Colonic mucosa (tissue), 4 donors: Measurements from ENCODE around the gene ACR. TPM values are rescaled to one million over a fixed set of nuclear protein-coding genes. Genes with fewer than 3 reads are reported as not detected.

Source experiments
- DNase-seq: peaks from one replicate; pipeline ENCODE4 v3.0.0-alpha.2; 2020
- H3K27ac ChIP-seq: fragments of 200-600 bp; one replicate; pipeline ENCODE4 v1.8.0; 2021
- H3K27me3 ChIP-seq: fragments of 200-600 bp; one replicate; pipeline ENCODE4 v1.8.0; 2021
- H3K36me3 ChIP-seq: fragments of 200-600 bp; one replicate; pipeline ENCODE4 v1.8.0; 2021
- H3K4me1 ChIP-seq: fragments of 200-600 bp; one replicate; pipeline ENCODE4 v1.8.0; 2021; ENCODE audit warnings: mild to moderate bottlenecking
- H3K4me3 ChIP-seq: fragments of 200-600 bp; one replicate; pipeline ENCODE4 v1.8.0; 2021
- H3K9ac ChIP-seq, 2 donors: one replicate each; pipeline ENCODE4 v1.7.0; 2013; ENCODE audit warnings: control low read depth in 2 of 2, low read depth in 2 of 2, low read length in 2 of 2
- H3K9me3 ChIP-seq: fragments of 200-600 bp; one replicate; pipeline ENCODE4 v1.8.0; 2021
- intact Hi-C: fragments of 100-400 bp; cut with DNase I; formaldehyde crosslinking; loops from one replicate; pipeline ENCODE4 v1.14.1; 2022
- total RNA-seq, 2 donors: library from RNA; stranded (reverse); fragmentation: NEBNext Ultra II Directional in 1 of 2; extraction: Animal tissue kit (Norgen Biotek cat#: 25700) in 1 of 2; gene quantifications; one replicate each; pipeline ENCODE4 v1.2.1, GENCODE V29; 2021
- TF ChIP-seq, protein P1 (sequence below): fragments of 200-600 bp; IDR thresholded peaks from one replicate; pipeline ENCODE4 v1.8.0; 2022; ENCODE audit warnings: antibody characterized with exemption, mild to moderate bottlenecking
- donor health status: healthy.
- donor health status: DM: no; HTN: no; CAD: no.
- donor health status: DM: no; HTN: no; CAD: no.

ACR gene
- total RNA-seq, 2 donors from 2014 or later, result 0.77 to 0.80 TPM

- no peaks in the 10 kb centered on the region for H3K4me1 ChIP-seq
- TF ChIP-seq, protein P1, sequence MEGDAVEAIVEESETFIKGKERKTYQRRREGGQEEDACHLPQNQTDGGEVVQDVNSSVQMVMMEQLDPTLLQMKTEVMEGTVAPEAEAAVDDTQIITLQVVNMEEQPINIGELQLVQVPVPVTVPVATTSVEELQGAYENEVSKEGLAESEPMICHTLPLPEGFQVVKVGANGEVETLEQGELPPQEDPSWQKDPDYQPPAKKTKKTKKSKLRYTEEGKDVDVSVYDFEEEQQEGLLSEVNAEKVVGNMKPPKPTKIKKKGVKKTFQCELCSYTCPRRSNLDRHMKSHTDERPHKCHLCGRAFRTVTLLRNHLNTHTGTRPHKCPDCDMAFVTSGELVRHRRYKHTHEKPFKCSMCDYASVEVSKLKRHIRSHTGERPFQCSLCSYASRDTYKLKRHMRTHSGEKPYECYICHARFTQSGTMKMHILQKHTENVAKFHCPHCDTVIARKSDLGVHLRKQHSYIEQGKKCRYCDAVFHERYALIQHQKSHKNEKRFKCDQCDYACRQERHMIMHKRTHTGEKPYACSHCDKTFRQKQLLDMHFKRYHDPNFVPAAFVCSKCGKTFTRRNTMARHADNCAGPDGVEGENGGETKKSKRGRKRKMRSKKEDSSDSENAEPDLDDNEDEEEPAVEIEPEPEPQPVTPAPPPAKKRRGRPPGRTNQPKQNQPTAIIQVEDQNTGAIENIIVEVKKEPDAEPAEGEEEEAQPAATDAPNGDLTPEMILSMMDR, result no peak
- DNase-seq, result no peak
Measured at GRCh38 chr22:50715776-50716175, 22.2 kb upstream of the ACR start.

GRCh38 chr22:50716290-50717024 is 21.5 kb upstream of the ACR start:
- Histone ChIP-seq H3K4me3 (no peak overlapping the region), H3K9me3 (no peaks in the 10 kb centered on the region), H3K9ac (no peak overlapping the region), H3K36me3 (no peaks in the 10 kb centered on the region), H3K4me1 (no peaks in the 10 kb centered on the region), H3K27me3 (no peaks in the 10 kb centered on the region), H3K27ac (no peak overlapping the region)
- intact Hi-C loops, result no loop called here
- no peak for DNase-seq
- TF ChIP-seq, protein P1, result no peak

More at GRCh38 chr22:50715776-50716175, 22.2 kb upstream of the ACR start:
- Histone ChIP-seq H3K4me3 (no peak overlapping the region), H3K9me3 (no peaks in the 10 kb centered on the region), H3K36me3 (no peaks in the 10 kb centered on the region), H3K27me3 (no peaks in the 10 kb centered on the region), H3K27ac (no peak overlapping the region), H3K9ac (no peak overlapping the region)
- intact Hi-C loops, result no loop called here

DNA sequence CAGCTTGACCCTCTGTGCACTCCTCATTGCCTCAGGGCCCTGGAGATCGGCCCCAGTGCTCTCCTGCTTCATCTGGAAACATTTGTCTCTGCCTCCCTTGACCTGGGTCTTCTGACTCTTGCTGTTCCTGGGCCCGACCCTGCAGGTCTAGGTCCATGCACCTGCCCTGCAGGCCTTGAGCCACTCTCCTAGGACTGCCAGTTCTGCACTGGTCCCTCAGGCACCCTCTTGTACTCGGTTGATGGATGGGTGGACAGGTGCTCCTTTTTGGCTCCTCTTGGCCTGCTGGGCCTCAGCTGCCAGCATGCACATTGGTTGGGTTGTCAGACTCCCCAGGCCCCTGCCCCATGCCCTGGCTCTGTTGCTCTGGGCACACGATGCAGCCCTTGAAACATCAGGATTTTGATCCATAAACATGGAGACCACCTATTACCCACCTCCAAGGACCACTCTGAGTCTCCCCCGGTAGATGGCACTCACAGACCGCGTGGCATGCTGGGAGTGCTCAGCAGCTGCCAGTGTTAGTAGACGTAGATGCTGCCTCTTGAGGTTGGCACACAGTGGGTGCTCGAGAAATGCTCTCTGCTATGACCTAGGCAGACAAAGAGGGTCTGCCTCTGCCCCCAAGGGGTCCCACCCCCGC is 20.2 kb upstream of the ACR start:
- no peak overlapping the region for H3K4me3 ChIP-seq
- no peaks in the 10 kb centered on the region for H3K4me1 ChIP-seq
- TF ChIP-seq, protein P1, result no peak
- DNase-seq, result no peak
- H3K9me3 ChIP-seq, result no peaks in the 10 kb centered on the region
- H3K9ac ChIP-seq, result no peak overlapping the region
- no peak overlapping the region for H3K27ac ChIP-seq
- intact Hi-C loops, result no loop called here
- no peaks in the 10 kb centered on the region for H3K27me3 ChIP-seq
- no peaks in the 10 kb centered on the region for H3K36me3 ChIP-seq

- Histone ChIP-seq H3K9ac (no peak overlapping the region), H3K4me3 (no peak overlapping the region), H3K9me3 (no peaks in the 10 kb centered on the region), H3K4me1 (no peaks in the 10 kb centered on the region), H3K36me3 (no peaks in the 10 kb centered on the region), H3K27ac (no peak overlapping the region), H3K27me3 (no peaks in the 10 kb centered on the region)
- DNase-seq, result no peak
- intact Hi-C loops, result no loop called here
- TF ChIP-seq, protein P1, result no peak
Measured at GRCh38 chr22:50718352-50718709, 19.7 kb upstream of the ACR start.

DNA sequence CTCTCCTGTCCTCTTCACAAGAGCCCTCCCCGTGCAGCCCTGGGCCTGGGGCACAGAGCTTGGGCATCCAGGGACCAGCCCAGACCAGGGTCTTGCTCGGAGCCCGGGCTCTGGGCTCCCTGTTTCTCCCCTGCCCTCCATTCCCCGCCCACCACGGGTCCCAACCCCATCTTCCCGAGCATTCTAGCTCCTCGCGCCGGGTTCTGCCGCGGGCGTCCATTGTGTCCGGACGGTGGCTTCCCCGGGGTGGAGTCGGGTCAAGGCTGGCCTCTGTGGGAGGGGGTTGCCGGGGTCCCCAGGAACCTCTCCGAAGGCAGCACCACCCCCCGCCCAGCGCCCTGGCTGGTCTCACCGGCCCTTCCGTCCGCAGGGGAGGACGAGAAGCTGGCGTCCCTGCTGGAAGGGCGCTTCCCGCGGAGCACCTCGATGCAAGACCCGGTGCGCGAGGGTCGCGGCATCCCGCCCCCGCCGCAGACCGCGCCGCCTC is 18.1 kb upstream of the ACR start:
- no peak overlapping the region for H3K9ac ChIP-seq
- intact Hi-C loops, result no loop called here
- no peaks in the 10 kb centered on the region for H3K9me3 ChIP-seq
- H3K4me1 ChIP-seq, result no peaks in the 10 kb centered on the region
- TF ChIP-seq, protein P1, result no peak
- H3K36me3 ChIP-seq, result no peaks in the 10 kb centered on the region
- no peak for DNase-seq
- no peak overlapping the region for H3K4me3 ChIP-seq
- no peaks in the 10 kb centered on the region for H3K27me3 ChIP-seq
- H3K27ac ChIP-seq, result no peak overlapping the region
